GM12892 (cell line): ENCODE results near the gene ULK1.

Source experiments
- POLR2A ChIP-seq: IDR thresholded peaks from 2 replicates; pipeline ENCODE4 v1.6.1; 2011; ENCODE audit warnings: low read depth, low read length, control low read depth
- POLR2AphosphoS5 ChIP-seq: IDR thresholded peaks from 2 replicates; pipeline ENCODE4 v1.6.1; 2011; ENCODE audit warnings: low read depth, low read length, control low read depth
- TAF1 ChIP-seq: IDR thresholded peaks from 2 replicates; pipeline ENCODE4 v1.6.1; 2011; ENCODE audit warnings: low read depth, mild to moderate bottlenecking, control low read depth, low read length, borderline replicate concordance

- TF ChIP-seq TAF1 (no peak), POLR2A (no peak), POLR2AphosphoS5 (no peak)
These were observed 30.0 kb upstream of the ULK1 start for GRCh38 chr12:131864469-131864868.
